SK-N-SH (cell line): ENCODE data around the gene PEX10. TPM values are rescaled to one million over a fixed set of nuclear protein-coding genes. Genes with fewer than 3 reads are reported as not detected.

ENCODE experiments used
- CTCF ChIA-PET: fragments of 300-600, 350-600 bp; formaldehyde crosslinking; extraction: SDS; loops from one replicate; lab custom pipeline; 2021; lab: Yijun Ruan, JAX
- POLR2A ChIA-PET: fragments of 350-600 bp; sonication (Branson Sonifier 250); formaldehyde crosslinking; extraction: SDS; loops from one replicate; lab custom pipeline; 2020; ENCODE audit warnings: antibody characterized with exemption, inconsistent platforms; lab: Yijun Ruan, JAX
- DNase-seq: peaks from one replicate; pipeline ENCODE4 v3.0.0; 2012
- H2AFZ ChIP-seq: fragments of 200-600 bp; sonication (generic); 2 replicates; pipeline ENCODE4 v1.8.1; 2016; ENCODE audit warnings: antibody characterized with exemption, mild to moderate bottlenecking, low read depth
- H3F3A ChIP-seq: fragments of 200-600 bp; sonication (generic); replicated peaks from 2 replicates; pipeline ENCODE3; 2016; ENCODE audit warnings: antibody characterized with exemption, mild to moderate bottlenecking; ENCODE audit not compliant: insufficient read depth
- H3K27ac ChIP-seq, 2 experiments: fragments of 200-500 bp in 1 of 2; fragments of 200-600 bp in 1 of 2; sonication (Bioruptor generic) in 1 of 2; sonication (generic), shearing (Covaris generic) in 1 of 2; 2 replicates each; pipeline versions ENCODE4 v1.5.1 to v1.6.1; 2014 to 2016; ENCODE audit warnings: low read depth in 2 of 2, inconsistent platforms in 1 of 2, low read length in 1 of 2, mild to moderate bottlenecking in 1 of 2, mixed read lengths in 1 of 2
- H3K27me3 ChIP-seq: fragments of 200-600 bp; sonication (generic), shearing (Covaris generic); 2 replicates; pipeline ENCODE4 v1.6.1; 2016; ENCODE audit warnings: mixed run types; ENCODE audit not compliant: insufficient read depth
- H3K36me3 ChIP-seq, 2 experiments: fragments of 200-500 bp in 1 of 2; fragments of 200-600 bp in 1 of 2; sonication (Bioruptor generic) in 1 of 2; sonication (generic) in 1 of 2; replicated peaks in 1 of 2; 2 replicates each; pipeline versions ENCODE3 to v1.5.1; 2014 to 2016; ENCODE audit warnings: low read length in 1 of 2, mild to moderate bottlenecking in 1 of 2; ENCODE audit not compliant: insufficient read depth in 2 of 2, control insufficient read depth in 1 of 2
- H3K4me1 ChIP-seq, 2 experiments: fragments of 200-500 bp in 1 of 2; fragments of 200-600 bp in 1 of 2; sonication (Bioruptor generic) in 1 of 2; sonication (generic), shearing (Covaris generic) in 1 of 2; 2 replicates each; pipeline versions ENCODE4 v1.5.1 to v1.6.1; 2014 to 2016; ENCODE audit warnings: low read depth in 1 of 2, low read length in 1 of 2, mixed run types in 1 of 2; ENCODE audit not compliant: insufficient read depth in 2 of 2, control insufficient read depth in 1 of 2
- H3K4me2 ChIP-seq: fragments of 200-600 bp; sonication (generic), shearing (Covaris generic); 2 replicates; pipeline ENCODE4 v1.6.1; 2017; ENCODE audit warnings: mixed run types
- H3K4me3 ChIP-seq, 2 experiments: fragments of 200-500 bp in 1 of 2; fragments of 200-600 bp in 1 of 2; sonication (Bioruptor generic) in 1 of 2; sonication (generic), shearing (Covaris generic) in 1 of 2; 2 replicates each; pipeline versions ENCODE4 v1.5.1 to v1.8.1; 2014 to 2016; ENCODE audit warnings: low read depth in 2 of 2, inconsistent platforms in 1 of 2, low read length in 1 of 2, mild to moderate bottlenecking in 1 of 2, mixed read lengths in 1 of 2, moderate library complexity in 1 of 2
- H3K79me2 ChIP-seq: fragments of 200-600 bp; sonication (generic); 2 replicates; pipeline ENCODE4 v1.8.1; 2017; ENCODE audit warnings: mild to moderate bottlenecking; ENCODE audit not compliant: insufficient read depth
- H3K9ac ChIP-seq: fragments of 200-600 bp; sonication (generic); 2 replicates; pipeline ENCODE4 v1.6.1; 2017; ENCODE audit warnings: mixed run types
- H3K9me2 ChIP-seq: fragments of 200-600 bp; sonication (generic); 2 replicates; pipeline ENCODE4 v1.6.1; 2017; ENCODE audit warnings: mixed run types
- H3K9me3 ChIP-seq: fragments of 200-600 bp; sonication (generic); 2 replicates; pipeline ENCODE4 v1.6.1; 2017; ENCODE audit warnings: mixed run types, mild to moderate bottlenecking, moderate library complexity
- H4K20me1 ChIP-seq: fragments of 200-600 bp; sonication (generic); 2 replicates; pipeline ENCODE4 v1.6.1; 2017; ENCODE audit warnings: mild to moderate bottlenecking, mixed run types; ENCODE audit not compliant: insufficient read depth
- CHD2 ChIP-seq: fragments of 150-350 bp; IDR thresholded peaks from 2 replicates; pipeline ENCODE4 v1.6.1; 2018; ENCODE audit warnings: low read length; ENCODE audit not compliant: partially characterized antibody
- EZH2phosphoT487 ChIP-seq: fragments of 200-600 bp; sonication (generic); IDR thresholded peaks from 2 replicates; pipeline ENCODE4 v1.6.1; 2017; ENCODE audit warnings: low read depth, mixed run types, mild to moderate bottlenecking, antibody characterized with exemption, moderate library complexity, borderline replicate concordance
- GABPA ChIP-seq: IDR thresholded peaks from 2 replicates; pipeline ENCODE4 v1.4.0; 2012; ENCODE audit warnings: low read depth, mild to moderate bottlenecking
- JUND ChIP-seq: IDR thresholded peaks from 2 replicates; pipeline ENCODE4 v1.4.0; 2012
- MAX ChIP-seq: IDR thresholded peaks from 2 replicates; pipeline ENCODE4 v1.4.0; 2012; ENCODE audit warnings: low read depth
- MXI1 ChIP-seq: IDR thresholded peaks from 2 replicates; pipeline ENCODE4 v1.6.1; 2012; ENCODE audit warnings: mild to moderate bottlenecking, low read depth, low read length, improper control_type of control experiment
- RCOR1 ChIP-seq: fragments of 150-350 bp; IDR thresholded peaks from 2 replicates; pipeline ENCODE4 v1.6.1; 2017; ENCODE audit warnings: antibody characterized with exemption, low read length
- REST ChIP-seq: IDR thresholded peaks from 2 replicates; pipeline ENCODE4 v1.6.1; 2012; ENCODE audit warnings: mild to moderate bottlenecking, low read depth, low read length, moderate library complexity
- SIN3A ChIP-seq: IDR thresholded peaks from 2 replicates; pipeline ENCODE4 v1.6.1; 2012; ENCODE audit warnings: low read depth, mild to moderate bottlenecking, low read length, moderate library complexity, borderline replicate concordance
- SMC3 ChIP-seq: IDR thresholded peaks from 2 replicates; pipeline ENCODE4 v1.6.1; 2012; ENCODE audit warnings: low read depth, low read length, improper control_type of control experiment
- TAF1 ChIP-seq: IDR thresholded peaks from 2 replicates; pipeline ENCODE4 v1.6.1; 2012; ENCODE audit warnings: low read depth, mild to moderate bottlenecking, low read length, moderate library complexity, borderline replicate concordance
- USF1 ChIP-seq: IDR thresholded peaks from 2 replicates; pipeline ENCODE4 v1.4.0; 2012; ENCODE audit warnings: low read depth, borderline replicate concordance
- WGBS: methylation state at CpG from one replicate; pipeline ENCODE4 v1.1.6; 2017; ENCODE audit warnings: low lambda C conversion rate; 5-methylcytosine and 5-hydroxymethylcytosine counted together
- polyA plus RNA-seq, 3 experiments: library from polyadenylated mRNA; depleted of rRNA; stranded (reverse); fragments of >200 nt; gene quantifications; 2 replicates each; pipeline ENCODE4 v1.2.3, GENCODE V29; 2012

PEX10 gene
- polyA plus RNA-seq, 1 of the 3 experiments (the other 2 are of a cell fraction) = 28.6 TPM

GRCh38 chr1:2360588-2361364 lies 51.6 kb downstream of the PEX10 start:
- Histone ChIP-seq H4K20me1 (no peaks in the 10 kb centered on the region), H3F3A (no peaks in the 10 kb centered on the region), H3K27ac (no peak overlapping the region), H3K9me2 (no peaks in the 10 kb centered on the region), H3K79me2 (no peaks in the 10 kb centered on the region), H3K4me1 (no peaks in the 10 kb centered on the region), H3K9ac (no peak overlapping the region), H3K4me3 (no peak overlapping the region), H3K27me3 (no peaks in the 10 kb centered on the region), H3K4me2 (no peak overlapping the region), H3K36me3 (no peaks in the 10 kb centered on the region), H3K9me3 (0 out of 2 replicates have a peak, but pooled peaks cover 5% of the 10 kb centered on the region), H2AFZ (no peak overlapping the region)
- 83% methylated on average over 11 of the region's 11 CpGs for WGBS
- no peak for TF ChIP-seq MXI1
- DNase-seq = no peak
- ChIA-PET CTCF (interaction anchor here (1.4 to 2.0 kb wide), 2 partner anchors 21 to 166 kb away, joined by 4 to 5 read pairs; no protein-coding TSS in a partner anchor), POLR2A (no interaction called here)

GRCh38 chr1:2358651-2359640 lies 53.4 kb downstream of the PEX10 start:
- Histone ChIP-seq H3K4me2 (no peak overlapping the region), H3K9me2 (no peaks in the 10 kb centered on the region), H3K27ac (no peak overlapping the region), H3K36me3 (no peaks in the 10 kb centered on the region), H3F3A (no peaks in the 10 kb centered on the region), H3K27me3 (no peaks in the 10 kb centered on the region), H2AFZ (no peak overlapping the region), H4K20me1 (no peaks in the 10 kb centered on the region), H3K4me1 (no peaks in the 10 kb centered on the region), H3K4me3 (no peak overlapping the region), H3K79me2 (no peaks in the 10 kb centered on the region), H3K9ac (no peak overlapping the region), H3K9me3 (0 out of 2 replicates have a peak, but pooled peaks cover 2% of the 10 kb centered on the region)
- ChIA-PET CTCF (interaction anchor here (1.4 kb wide), 1 partner anchor 22 kb away, joined by 4 read pairs; no protein-coding TSS in a partner anchor), POLR2A (no interaction called here)
- no peak for TF ChIP-seq JUND
- TF ChIP-seq SIN3A = no peak
- no peak for TF ChIP-seq MXI1
- no peak for TF ChIP-seq TAF1
- WGBS = 92% methylated on average over 21 of the region's 24 CpGs
- no peak for DNase-seq

GRCh38 chr1:2358072-2358471 lies 54.3 kb downstream of the PEX10 start:
- ChIA-PET POLR2A (no interaction called here), CTCF (interaction anchor here (0.9 to 1.4 kb wide), 2 partner anchors 24 to 162 kb away, joined by 3 to 5 read pairs; no protein-coding TSS in a partner anchor)
- 86% methylated on average over 10 of the region's 13 CpGs for WGBS

More at GRCh38 chr1:2358072-2358471, 54.3 kb downstream of the PEX10 start:
- Histone ChIP-seq H3F3A (no peaks in the 10 kb centered on the region), H3K4me2 (no peak overlapping the region), H3K79me2 (no peaks in the 10 kb centered on the region), H3K27ac (no peak overlapping the region), H3K36me3 (no peaks in the 10 kb centered on the region), H2AFZ (no peak overlapping the region), H3K9me3 (no peaks in the 10 kb centered on the region), H3K9ac (no peak overlapping the region), H4K20me1 (no peaks in the 10 kb centered on the region), H3K9me2 (no peaks in the 10 kb centered on the region), H3K27me3 (no peaks in the 10 kb centered on the region), H3K4me3 (no peak overlapping the region), H3K4me1 (no peaks in the 10 kb centered on the region; a peak in 1 of 4 replicates)
- TF ChIP-seq JUND (no peak), GABPA (no peak), RCOR1 (no peak), REST (no peak), CHD2 (no peak), SMC3 (no peak), MAX (no peak), USF1 (no peak), EZH2phosphoT487 (no peak)
- DNase-seq = no peak
